GM21390 (cell line): ENCODE data around the gene PRR19.

Experiments used
- ATAC-seq: cut with Tn5 transposase; IDR thresholded peaks from one replicate; pipeline ENCODE4 v1.9.1; 2021; ENCODE audit not compliant: unreplicated experiment

Gene PRR19

GRCh38 chr19:42283188-42284065 is 18.5 kb upstream of the PRR19 start:
- peak; percentile 38 for ATAC-seq

- peak; percentile 25 for ATAC-seq
Measured at GRCh38 chr19:42284066-42284501, 17.8 kb upstream of the PRR19 start.

- ATAC-seq = no peak
Measured at GRCh38 chr19:42284591-42285341, 17.2 kb upstream of the PRR19 start.

- ATAC-seq = no peak
Measured at GRCh38 chr19:42285541-42285941, 16.4 kb upstream of the PRR19 start.

GRCh38 chr19:42285988-42286348 is 16.0 kb upstream of the PRR19 start:
- no peak for ATAC-seq

GRCh38 chr19:42286349-42287016 is 15.4 kb upstream of the PRR19 start:
- ATAC-seq = no peak

GRCh38 chr19:42287017-42287826 is 14.7 kb upstream of the PRR19 start:
- ATAC-seq = no peak

- ATAC-seq = no peak
Measured at GRCh38 chr19:42287827-42288107, 14.2 kb upstream of the PRR19 start.

GRCh38 chr19:42288387-42288786 is 13.5 kb upstream of the PRR19 start:
- ATAC-seq = no peak

- ATAC-seq = no peak
Measured at GRCh38 chr19:42288881-42289555, 12.9 kb upstream of the PRR19 start.

GRCh38 chr19:42289556-42290041 is 12.3 kb upstream of the PRR19 start:
- no peak for ATAC-seq

GRCh38 chr19:42290136-42290522 is 11.8 kb upstream of the PRR19 start:
- no peak for ATAC-seq

- no peak for ATAC-seq
Measured at GRCh38 chr19:42290523-42291434, 11.2 kb upstream of the PRR19 start.

- ATAC-seq = no peak
Measured at GRCh38 chr19:42291435-42291810, 10.5 kb upstream of the PRR19 start.

- no peak for ATAC-seq
Measured at GRCh38 chr19:42292042-42292960, 9.6 kb upstream of the PRR19 start.

GRCh38 chr19:42292963-42293362 is 9.0 kb upstream of the PRR19 start:
- ATAC-seq = no peak

- ATAC-seq = no peak
Measured at GRCh38 chr19:42293540-42293939, 8.4 kb upstream of the PRR19 start.

- ATAC-seq = no peak
Measured at GRCh38 chr19:42293948-42294347, 8.0 kb upstream of the PRR19 start.
